CD14-positive monocyte (primary cell): ENCODE results near the gene RPP21. TPM values are rescaled to one million over a fixed set of nuclear protein-coding genes. Genes with fewer than 3 reads are reported as not detected.

Source experiments
- DNase-seq, 3 donors: peaks; one replicate each; pipeline ENCODE4 v3.0.0-alpha.2; 2011 to 2022
- H2AFZ ChIP-seq: 2 replicates; pipeline ENCODE4 v1.6.0; 2012; ENCODE audit warnings: mild to moderate bottlenecking, low read depth, low read length, inconsistent platforms; ENCODE audit not compliant: insufficient read depth, poor library complexity, severe bottlenecking
- H3K27ac ChIP-seq, 2 donors: 1 replicate in 1 of 2; 2 replicates in 1 of 2; pipeline ENCODE4 v1.5.1; 2012 to 2013; ENCODE audit warnings: low read length in 2 of 2, control low read depth in 1 of 2, inconsistent platforms in 1 of 2, low read depth in 1 of 2, mild to moderate bottlenecking in 1 of 2
- H3K27me3 ChIP-seq, 2 donors: one replicate each; pipeline versions ENCODE4 v1.6.0 to v1.6.1; 2011 to 2013; ENCODE audit warnings: low read length in 2 of 2; ENCODE audit not compliant: control insufficient read depth in 2 of 2, insufficient read depth in 2 of 2
- H3K36me3 ChIP-seq, 2 donors: replicated peaks in 1 of 2; 1 replicate in 1 of 2; 2 replicates in 1 of 2; pipeline versions ENCODE4 v1.5.1 to v1.6.1; 2012 to 2013; ENCODE audit warnings: low read length in 2 of 2, control low read depth in 1 of 2, inconsistent platforms in 1 of 2, mild to moderate bottlenecking in 1 of 2; ENCODE audit not compliant: insufficient read depth in 2 of 2, control insufficient read depth in 1 of 2
- H3K4me1 ChIP-seq, 2 donors: 1 replicate in 1 of 2; 2 replicates in 1 of 2; pipeline versions ENCODE4 v1.5.1 to v1.6.1; 2012 to 2013; ENCODE audit warnings: low read length in 2 of 2, control low read depth in 1 of 2, inconsistent platforms in 1 of 2, mild to moderate bottlenecking in 1 of 2, moderate library complexity in 1 of 2; ENCODE audit not compliant: insufficient read depth in 2 of 2, control insufficient read depth in 1 of 2
- H3K4me2 ChIP-seq: replicated peaks from 2 replicates; pipeline ENCODE3; 2012; ENCODE audit warnings: low read length, moderate library complexity, mild to moderate bottlenecking; ENCODE audit not compliant: poor library complexity, severe bottlenecking; ENCODE audit errors: extremely low read depth
- H3K4me3 ChIP-seq, 3 experiments: fragments of 200-600 bp in 1 of 3; sonication (generic) in 1 of 3; replicated peaks in 1 of 3; 1 replicate in 2 of 3; 2 replicates in 1 of 3; pipeline ENCODE4 v1.5.1; 2011 to 2013; ENCODE audit warnings: low read length in 3 of 3, mild to moderate bottlenecking in 3 of 3, control low read depth in 2 of 3, low read depth in 2 of 3, inconsistent platforms in 1 of 3, moderate library complexity in 1 of 3
- H3K79me2 ChIP-seq: 2 replicates; pipeline ENCODE4 v1.6.0; 2012; ENCODE audit warnings: mild to moderate bottlenecking, control low read depth, inconsistent platforms, low read length, moderate library complexity; ENCODE audit not compliant: insufficient read depth
- H3K9ac ChIP-seq: 2 replicates; pipeline ENCODE4 v1.6.0; 2017; ENCODE audit warnings: low read length, mild to moderate bottlenecking; ENCODE audit not compliant: insufficient read depth, poor library complexity, severe bottlenecking
- H3K9me3 ChIP-seq, 2 donors: replicated peaks in 1 of 2; 1 replicate in 1 of 2; 2 replicates in 1 of 2; pipeline versions ENCODE4 v1.5.1 to v1.6.1; 2012 to 2013; ENCODE audit warnings: low read length in 2 of 2, control low read depth in 1 of 2; ENCODE audit not compliant: control insufficient read depth in 1 of 2, insufficient read depth in 1 of 2
- H4K20me1 ChIP-seq: 2 replicates; pipeline ENCODE4 v1.6.0; 2012; ENCODE audit warnings: mild to moderate bottlenecking, low read length, control low read depth, moderate library complexity; ENCODE audit not compliant: insufficient read depth
- H3K27ac Mint-ChIP-seq, 7 donors: one replicate each; pipeline ENCODE4 v1.8.0; 2020; ENCODE audit warnings: mild to moderate bottlenecking in 7 of 7, mixed read lengths in 7 of 7, moderate library complexity in 6 of 7, inconsistent platforms in 2 of 7
- H3K27me3 Mint-ChIP-seq, 3 donors: one replicate each; pipeline ENCODE4 v1.8.0; 2021 to 2022; ENCODE audit warnings: low read depth in 3 of 3, mild to moderate bottlenecking in 3 of 3, mixed read lengths in 3 of 3, moderate library complexity in 3 of 3, inconsistent platforms in 1 of 3
- H3K36me3 Mint-ChIP-seq, 2 donors: one replicate each; pipeline ENCODE4 v1.8.0; 2020; ENCODE audit warnings: mixed read lengths in 2 of 2, inconsistent platforms in 1 of 2, mild to moderate bottlenecking in 1 of 2
- H3K4me1 Mint-ChIP-seq: one replicate; pipeline ENCODE4 v1.8.0; 2020; ENCODE audit warnings: mild to moderate bottlenecking, mixed read lengths
- H3K4me3 Mint-ChIP-seq, 2 donors: one replicate each; pipeline ENCODE4 v1.8.0; 2020; ENCODE audit warnings: mild to moderate bottlenecking in 2 of 2, mixed read lengths in 2 of 2, moderate library complexity in 1 of 2
- H3K9me3 Mint-ChIP-seq, 7 donors: one replicate each; pipeline ENCODE4 v1.8.0; 2020 to 2022; ENCODE audit warnings: mixed read lengths in 7 of 7, mild to moderate bottlenecking in 6 of 7, moderate library complexity in 6 of 7, inconsistent platforms in 2 of 7
- CTCF ChIP-seq: fragments of 200-600 bp; IDR thresholded peaks from one replicate; pipeline ENCODE4 v1.8.0; 2022; ENCODE audit warnings: antibody characterized with exemption, mild to moderate bottlenecking
- WGBS: methylation state at CpG from one replicate; pipeline ENCODE4 v1.1.5; 2013; ENCODE audit warnings: missing lambda C conversion rate; ENCODE audit not compliant: insufficient coverage; 5-methylcytosine and 5-hydroxymethylcytosine counted together
- intact Hi-C, 2 donors: fragments of 100-400 bp; cut with micrococcal nuclease; formaldehyde crosslinking; loops; one replicate each; pipeline versions ENCODE4 v1.15.0 to v1.15.1; 2023
- polyA plus RNA-seq, 3 donors: library from polyadenylated mRNA; depleted of rRNA in 1 of 3; unstranded in 2 of 3; stranded (reverse) in 1 of 3; fragments of 300-500 nt in 2 of 3; fragments of >200 nt in 1 of 3; fragmentation: Illumina TruSeq in 2 of 3; gene quantifications; 1 replicate in 2 of 3; 2 replicates in 1 of 3; pipeline ENCODE4 v1.2.3, GENCODE V29; 2012 to 2021

RPP21 gene
- polyA plus RNA-seq, 3 donors: 59.2 to 63.6 (median 59.5) TPM

- Histone ChIP-seq H2AFZ (no peak overlapping the region), H3K79me2 (peaks cover 73% of the 10 kb centered on the region), H3K36me3 (peaks cover 0 to 7% of the 10 kb centered on the region in 2 donors), H3K4me1 (peaks cover 22 to 29% of the 10 kb centered on the region in 2 donors), H3K9me3 (no peaks in the 10 kb centered on the region), H3K27me3 (no peaks in the 10 kb centered on the region), H3K4me3 (no peak overlapping the region), H3K9ac (no peak overlapping the region), H4K20me1 (peaks cover 56% of the 10 kb centered on the region), H3K27ac (no peak overlapping the region), H3K4me2 (no peak overlapping the region)
- no peak overlapping the region for H3K4me3 Mint-ChIP-seq
- intact Hi-C loops: loop anchor here in 1 of 2 donors (10.0 kb wide), 1 partner anchor 259 kb away; the partner anchor contains the start of genes POLR1H and PPP1R11
- H3K27ac Mint-ChIP-seq: no peak overlapping the region
- H3K36me3 Mint-ChIP-seq: peaks cover 15 to 22% of the 10 kb centered on the region in 2 donors
- WGBS: no CpG with 5 or more reads among the region's 1 CpG
- H3K4me1 Mint-ChIP-seq: peaks cover 58% of the 10 kb centered on the region
- TF ChIP-seq CTCF: no peak
- H3K9me3 Mint-ChIP-seq: no peaks in the 10 kb centered on the region
- no peak for DNase-seq
- H3K27me3 Mint-ChIP-seq: no peaks in the 10 kb centered on the region
These were observed 21.1 kb upstream of the RPP21 start for GRCh38 chr6:30323806-30324205.

GRCh38 chr6:30325150-30325872 is 19.6 kb upstream of the RPP21 start:
- H3K4me1 Mint-ChIP-seq: peaks cover 55% of the 10 kb centered on the region
- H3K4me1 ChIP-seq: peaks cover 22 to 29% of the 10 kb centered on the region in 2 donors
- intact Hi-C loops: loop anchor here (5.0 to 10.0 kb wide), 3 partner anchors 68 to 261 kb away; partner anchors contain the start of genes TRIM26 (in 2 of the 2), POLR1H (in 1 of the 2) and PPP1R11 (in 1 of the 2)

More at GRCh38 chr6:30325150-30325872, 19.6 kb upstream of the RPP21 start:
- Histone ChIP-seq H3K9me3 (no peaks in the 10 kb centered on the region), H3K4me2 (peak overlapping the region; percentile 77), H3K36me3 (peaks cover 11 to 13% of the 10 kb centered on the region in 2 donors), H3K79me2 (peaks cover 58% of the 10 kb centered on the region), H2AFZ (peak overlapping the region; percentile 88), H3K9ac (peak overlapping the region; percentile 93), H3K27ac (peak overlapping the region; percentile 86 to 94), H4K20me1 (peaks cover 42% of the 10 kb centered on the region), H3K27me3 (no peaks in the 10 kb centered on the region), H3K4me3 (peak overlapping the region; percentile 78 to 89 (median 82))
- no peaks in the 10 kb centered on the region for H3K9me3 Mint-ChIP-seq
- no peaks in the 10 kb centered on the region for H3K27me3 Mint-ChIP-seq
- peak overlapping the region; percentile 96 to 99 (median 99) for H3K27ac Mint-ChIP-seq
- peak in 1 of 3 donors; percentile 12 for DNase-seq
- peaks cover 19 to 26% of the 10 kb centered on the region in 2 donors for H3K36me3 Mint-ChIP-seq
- no CpG with 5 or more reads among the region's 10 CpGs for WGBS
- TF ChIP-seq CTCF: no peak
- peak overlapping the region; percentile 92 to 96 for H3K4me3 Mint-ChIP-seq
